Ishikawa (cell line): ENCODE measurements around the gene TMEM14A.

ENCODE experiments used
- CEBPB ChIP-seq: IDR thresholded peaks from 2 replicates; pipeline ENCODE4 v1.6.1; 2012
- CREB1 ChIP-seq: IDR thresholded peaks from 2 replicates; pipeline ENCODE4 v1.6.1; 2012; ENCODE audit warnings: low read depth
- EGR1 ChIP-seq: IDR thresholded peaks from 2 replicates; pipeline ENCODE4 v1.6.1; 2012
- EP300 ChIP-seq: IDR thresholded peaks from 2 replicates; pipeline ENCODE4 v1.6.1; 2012; ENCODE audit warnings: borderline replicate concordance
- FOXM1 ChIP-seq: IDR thresholded peaks from 2 replicates; pipeline ENCODE4 v1.6.1; 2012; ENCODE audit warnings: low read depth, borderline replicate concordance
- MAX ChIP-seq: IDR thresholded peaks from 2 replicates; pipeline ENCODE4 v1.6.1; 2012
- NFIC ChIP-seq: IDR thresholded peaks from 2 replicates; pipeline ENCODE4 v1.6.1; 2012
- RAD21 ChIP-seq: IDR thresholded peaks from 2 replicates; pipeline ENCODE4 v1.6.1; 2012; ENCODE audit warnings: low read depth
- REST ChIP-seq: IDR thresholded peaks from 2 replicates; pipeline ENCODE4 v1.6.1; 2012; ENCODE audit warnings: low read depth, mild to moderate bottlenecking
- TAF1 ChIP-seq: IDR thresholded peaks from 2 replicates; pipeline ENCODE4 v1.6.1; 2012; ENCODE audit warnings: low read depth, mild to moderate bottlenecking
- TCF12 ChIP-seq: IDR thresholded peaks from 2 replicates; pipeline ENCODE4 v1.6.1; 2012; ENCODE audit warnings: low read depth
- TEAD4 ChIP-seq: IDR thresholded peaks from 2 replicates; pipeline ENCODE4 v1.6.1; 2012
- USF1 ChIP-seq: IDR thresholded peaks from 2 replicates; pipeline ENCODE4 v1.6.1; 2012
- YY1 ChIP-seq: IDR thresholded peaks from 2 replicates; pipeline ENCODE4 v1.6.1; 2012; ENCODE audit warnings: low read depth
- ZBTB7A ChIP-seq: IDR thresholded peaks from 2 replicates; pipeline ENCODE4 v1.6.1; 2012; ENCODE audit warnings: low read depth

The TMEM14A gene

GRCh38 chr6:52672412-52673025 is 1.6 kb downstream of the TMEM14A start:
- no peak for TF ChIP-seq REST
- TF ChIP-seq NFIC, result no peak
- TF ChIP-seq ZBTB7A, result no peak
- no peak for TF ChIP-seq USF1
- no peak for TF ChIP-seq CEBPB
- TF ChIP-seq YY1, result no peak
- no peak for TF ChIP-seq TEAD4
- no peak for TF ChIP-seq FOXM1
- TF ChIP-seq MAX, result no peak
- no peak for TF ChIP-seq EGR1
- no peak for TF ChIP-seq RAD21

- no peak for TF ChIP-seq TCF12
- TF ChIP-seq CEBPB, result no peak
- TF ChIP-seq CREB1, result no peak
- no peak for TF ChIP-seq EP300
- TF ChIP-seq RAD21, result no peak
- no peak for TF ChIP-seq ZBTB7A
- no peak for TF ChIP-seq YY1
- TF ChIP-seq EGR1, result no peak
- TF ChIP-seq TAF1, result no peak
- TF ChIP-seq FOXM1, result no peak
- TF ChIP-seq TEAD4, result no peak
- no peak for TF ChIP-seq USF1
- TF ChIP-seq NFIC, result no peak
These were observed 3.8 kb downstream of the TMEM14A start for GRCh38 chr6:52674666-52675065.

- no peak for TF ChIP-seq EGR1
- TF ChIP-seq CREB1, result no peak
- no peak for TF ChIP-seq YY1
- no peak for TF ChIP-seq FOXM1
- no peak for TF ChIP-seq NFIC
- no peak for TF ChIP-seq TEAD4
- TF ChIP-seq ZBTB7A, result no peak
- no peak for TF ChIP-seq EP300
- TF ChIP-seq RAD21, result no peak
- no peak for TF ChIP-seq REST
- TF ChIP-seq TAF1, result no peak
- no peak for TF ChIP-seq TCF12
- no peak for TF ChIP-seq USF1
These were observed 4.5 kb downstream of the TMEM14A start for GRCh38 chr6:52675372-52675771.

- TF ChIP-seq EP300, result no peak
- no peak for TF ChIP-seq ZBTB7A
- no peak for TF ChIP-seq REST
- TF ChIP-seq EGR1, result no peak
- TF ChIP-seq USF1, result no peak
- TF ChIP-seq TCF12, result no peak
- TF ChIP-seq CEBPB, result no peak
These were observed 10.5 kb downstream of the TMEM14A start for GRCh38 chr6:52681416-52681815.
